HG03139 (cell line): ENCODE data around the gene UNC93A.
"Not testable (repeated sequence)": the region's sequence is repeated elsewhere in the genome, so short reads cannot be mapped to it uniquely, and the experiment has no call there.

ENCODE experiments used
- ATAC-seq: cut with Tn5 transposase; IDR thresholded peaks from one replicate; pipeline ENCODE4 v1.9.1; 2021; ENCODE audit not compliant: unreplicated experiment

Gene UNC93A

GRCh38 chr6:167290786-167291622, at the start of gene UNC93A:
TSS of gene UNC93A (plus strand) at chr6:167291315. CDS start at chr6:167291490, 175 bp downstream.
- no peak for ATAC-seq

- ATAC-seq = not testable (repeated sequence)
Measured at GRCh38 chr6:167241321-167242134, 49.6 kb upstream of the UNC93A start.

- ATAC-seq = not testable (repeated sequence)
Measured at GRCh38 chr6:167242135-167242506, 49.0 kb upstream of the UNC93A start.

- not testable (repeated sequence) for ATAC-seq
Measured at GRCh38 chr6:167242511-167243051, 48.5 kb upstream of the UNC93A start.

- ATAC-seq = no peak
Measured at GRCh38 chr6:167244064-167244960, 46.8 kb upstream of the UNC93A start.

- ATAC-seq = no peak
Measured at GRCh38 chr6:167244991-167245390, 46.1 kb upstream of the UNC93A start.

GRCh38 chr6:167245591-167245990, 45.5 kb upstream of the UNC93A start:
- ATAC-seq = no peak

GRCh38 chr6:167247814-167248595, 43.1 kb upstream of the UNC93A start:
- ATAC-seq = no peak

GRCh38 chr6:167248878-167249455, 42.1 kb upstream of the UNC93A start:
- ATAC-seq = not testable (repeated sequence)

- no peak for ATAC-seq
Measured at GRCh38 chr6:167252271-167252670, 38.8 kb upstream of the UNC93A start.

- no peak for ATAC-seq
Measured at GRCh38 chr6:167255918-167256553, 35.1 kb upstream of the UNC93A start.

GRCh38 chr6:167258646-167259045, 32.5 kb upstream of the UNC93A start:
- no peak for ATAC-seq

GRCh38 chr6:167266057-167266829, 24.9 kb upstream of the UNC93A start:
- not testable (repeated sequence) for ATAC-seq

GRCh38 chr6:167266830-167267555, 24.1 kb upstream of the UNC93A start:
- ATAC-seq = no peak

GRCh38 chr6:167267556-167267898, 23.6 kb upstream of the UNC93A start:
- not testable (repeated sequence) for ATAC-seq

GRCh38 chr6:167267921-167268401, 23.2 kb upstream of the UNC93A start:
- no peak for ATAC-seq

- no peak for ATAC-seq
Measured at GRCh38 chr6:167268683-167269280, 22.3 kb upstream of the UNC93A start.
